Left ventricle myocardium inferior (tissue), 1 donor: ENCODE measurements around the gene ZFPL1. TPM values are rescaled to one million over a fixed set of nuclear protein-coding genes. Genes with fewer than 3 reads are reported as not detected.

Experiments
- DNase-seq: peaks from one replicate; pipeline ENCODE4 v3.0.0-alpha.2; 2020
- H3K27ac ChIP-seq: fragments of 200-600 bp; replicated peaks from 2 replicates; pipeline ENCODE4 v1.8.0; 2021
- H3K27me3 ChIP-seq: fragments of 200-600 bp; 2 replicates; pipeline ENCODE4 v1.8.0; 2021; ENCODE audit warnings: low read depth
- H3K36me3 ChIP-seq: fragments of 200-600 bp; 2 replicates; pipeline ENCODE4 v1.8.0; 2021
- H3K4me1 ChIP-seq: fragments of 200-600 bp; 2 replicates; pipeline ENCODE4 v1.8.0; 2021
- H3K4me3 ChIP-seq: fragments of 200-600 bp; 2 replicates; pipeline ENCODE4 v1.8.0; 2021; ENCODE audit warnings: mild to moderate bottlenecking, moderate library complexity
- H3K9me3 ChIP-seq: fragments of 200-600 bp; replicated peaks from 2 replicates; pipeline ENCODE4 v1.8.0; 2021
- CTCF ChIP-seq: fragments of 200-600 bp; IDR thresholded peaks from 2 replicates; pipeline ENCODE4 v1.8.0; 2021; ENCODE audit warnings: antibody characterized with exemption, mild to moderate bottlenecking, borderline replicate concordance
- intact Hi-C: fragments of 100-400 bp; cut with micrococcal nuclease; formaldehyde crosslinking; loops from one replicate; pipeline ENCODE4 v1.11.0; 2022
- long read RNA-seq: library from polyadenylated mRNA; unstranded; transcript quantifications from one replicate; pipeline ENCODE4 v2.0.0, GENCODE V29; 2021
- total RNA-seq: library from RNA; stranded (reverse); fragmentation: NEBNext Ultra II Directional; extraction: Animal tissue kit (Norgen Biotek cat#: 25700); gene quantifications from one replicate; pipeline ENCODE4 v1.2.1, GENCODE V29; 2021
- donor health status: DM: no; HTN: yes; CAD: no; lungs with severe emphysema.

The ZFPL1 gene
- 23.1 TPM for total RNA-seq
- long read RNA-seq, transcript ZFPL1-201 (8 exons, 1,371 nt): major isoform, 19 of 39 reads
- long read RNA-seq, partial matches to known transcripts: 15 of 39 reads
- long read RNA-seq, other reads (novel, unspliced or antisense): 5 of 39 reads

GRCh38 chr11:65083834-65084597, at the start of gene ZFPL1, which contains the start of gene CDCA5:
TSS of gene ZFPL1 (plus strand) at chr11:65084222. CDS start at chr11:65084699, 477 bp downstream.
TSS of gene CDCA5 (minus strand) at chr11:65084040. CDS start at chr11:65083978, 62 bp downstream.
- H3K27me3 ChIP-seq: no peaks in the 10 kb centered on the region
- H3K4me3 ChIP-seq: peak within 1 kb of the TSS; percentile 85
- H3K9me3 ChIP-seq: no peaks in the 10 kb centered on the region
- peaks cover 27% of the 10 kb centered on the region for H3K4me1 ChIP-seq
- peak; percentile 94 for DNase-seq
- peak within 1 kb of the TSS; percentile 93 for H3K27ac ChIP-seq
- intact Hi-C loops: no loop called here
- no peak for TF ChIP-seq CTCF
- peaks cover 37% of the 10 kb centered on the region for H3K36me3 ChIP-seq

DNA sequence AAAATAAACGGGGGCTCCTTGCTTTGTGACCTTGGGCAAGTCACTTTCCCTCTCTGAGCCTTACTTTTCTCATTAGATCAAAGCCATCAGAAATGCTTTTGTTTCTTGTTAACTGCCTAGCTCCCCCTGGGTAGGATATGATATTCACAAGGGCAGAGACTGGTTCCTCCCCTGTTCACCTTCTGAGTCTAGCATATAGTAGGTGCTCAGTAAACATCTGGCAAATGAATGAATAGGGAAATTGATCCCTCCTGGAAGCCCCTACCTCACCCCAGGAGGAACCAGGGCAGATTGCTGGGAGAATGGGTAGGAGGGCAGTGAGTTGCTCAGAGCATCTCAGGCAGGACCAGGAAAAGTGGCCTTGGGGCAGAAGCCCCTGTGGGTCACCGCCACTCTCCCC, 49.6 kb upstream of the ZFPL1 start:
- H3K36me3 ChIP-seq: peaks cover 71% of the 10 kb centered on the region
- peaks cover 10% of the 10 kb centered on the region for H3K4me1 ChIP-seq
- no peak for TF ChIP-seq CTCF
- H3K27ac ChIP-seq: no peak overlapping the region
- H3K4me3 ChIP-seq: no peak overlapping the region
- no peak for DNase-seq
- intact Hi-C loops: no loop called here
- H3K27me3 ChIP-seq: no peaks in the 10 kb centered on the region
- no peaks in the 10 kb centered on the region for H3K9me3 ChIP-seq

- Histone ChIP-seq H3K9me3 (no peaks in the 10 kb centered on the region), H3K27me3 (no peaks in the 10 kb centered on the region), H3K27ac (no peak overlapping the region), H3K4me3 (no peak overlapping the region), H3K36me3 (peaks cover 78% of the 10 kb centered on the region), H3K4me1 (peaks cover 13% of the 10 kb centered on the region)
- no peak for DNase-seq
- intact Hi-C loops: no loop called here
- TF ChIP-seq CTCF: no peak
Measured at GRCh38 chr11:65035579-65035978, 48.4 kb upstream of the ZFPL1 start.

DNA sequence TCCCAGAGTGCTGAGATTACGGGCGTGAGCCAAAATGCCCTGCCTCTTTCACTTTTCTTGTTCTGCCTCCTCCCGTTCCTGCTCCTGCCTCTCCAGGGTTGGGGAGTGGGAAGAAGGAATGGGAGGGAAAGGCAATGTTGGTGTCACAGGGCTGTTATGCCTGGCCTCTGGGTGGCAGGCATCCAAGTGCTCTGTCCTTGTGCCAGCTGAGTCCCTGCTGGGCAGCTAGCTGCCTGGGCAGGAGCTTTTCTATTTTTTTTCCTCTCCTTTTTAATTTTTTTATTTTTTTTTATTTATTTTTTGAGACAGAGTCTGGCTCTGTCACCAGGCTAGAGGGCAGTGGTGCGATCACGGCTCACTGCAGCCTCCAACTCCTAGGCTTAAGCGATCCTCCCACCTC, 47.1 kb upstream of the ZFPL1 start:
- Histone ChIP-seq H3K9me3 (no peaks in the 10 kb centered on the region), H3K4me1 (peaks cover 27% of the 10 kb centered on the region), H3K27ac (peak overlapping the region; percentile 33), H3K4me3 (no peak overlapping the region), H3K36me3 (peaks cover 76% of the 10 kb centered on the region), H3K27me3 (no peaks in the 10 kb centered on the region)
- no peak for TF ChIP-seq CTCF
- peak; percentile 70 for DNase-seq
- intact Hi-C loops: no loop called here

DNA sequence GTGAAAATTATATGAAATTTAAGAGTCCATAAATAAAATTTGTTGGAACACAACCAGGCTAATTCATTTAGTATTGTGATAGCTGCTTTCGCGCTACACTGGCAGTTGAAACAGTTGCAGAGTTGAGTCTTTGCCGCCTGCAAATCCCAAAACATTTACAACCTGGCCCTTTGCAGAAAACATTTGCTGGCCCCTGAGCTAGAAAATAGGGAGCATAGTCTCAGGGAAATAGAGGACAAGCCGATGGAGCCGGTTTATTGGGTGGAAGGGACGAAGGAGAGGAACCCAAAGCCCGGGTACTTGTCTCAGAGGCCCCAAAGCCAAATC, 43.5 kb upstream of the ZFPL1 start:
- Histone ChIP-seq H3K4me1 (peaks cover 49% of the 10 kb centered on the region), H3K27ac (peak overlapping the region; percentile 98), H3K9me3 (no peaks in the 10 kb centered on the region), H3K36me3 (peaks cover 54% of the 10 kb centered on the region), H3K27me3 (no peaks in the 10 kb centered on the region), H3K4me3 (peak overlapping the region; percentile 96)
- intact Hi-C loops: no loop called here
- DNase-seq: no peak
- TF ChIP-seq CTCF: no peak
